Measurements from ENCODE around the gene SYT8. TPM values are rescaled to one million over a fixed set of nuclear protein-coding genes. Genes with fewer than 3 reads are reported as not detected.

The SYT8 gene
- total and polyA plus RNA-seq, 2 of the 8 experiments (the other 6 are each of a cell fraction or from before 2014, with no cell fraction given), result not detected

DNA sequence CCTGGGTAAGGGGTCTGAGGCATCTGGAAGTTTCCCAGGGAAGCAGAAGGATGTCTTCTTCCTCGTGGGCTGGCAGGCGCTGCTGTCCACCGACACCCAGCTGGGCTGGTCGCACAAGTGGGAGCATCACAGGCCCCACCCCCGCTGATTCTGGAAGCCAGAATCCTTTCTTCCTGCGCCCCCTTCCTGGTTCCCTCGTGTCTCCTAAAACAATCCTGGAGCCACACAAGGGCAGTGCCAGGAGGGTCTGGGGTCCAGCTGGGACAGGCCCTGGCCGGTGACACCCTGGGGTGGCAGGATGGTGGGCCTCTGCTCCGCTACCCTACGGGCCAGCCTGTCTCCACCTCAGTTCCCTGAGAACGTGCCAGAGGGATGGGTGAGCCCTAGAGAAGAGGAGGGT is 22.3 kb downstream of the SYT8 start:
- 0 out of 7 replicates have a peak, but pooled peaks cover 0 to 3% (median 0%) of the 10 kb centered on the region in 4 experiments for H3K4me1 ChIP-seq (replicated peaks in 1 of 4; ENCODE audit: control insufficient read depth in 3 of 4, insufficient read depth in 4 of 4, low read length in 3 of 4)
- H3K9me3 ChIP-seq (ENCODE audit: insufficient read depth in 2 of 2, low read depth in 1 of 2, low read length in 1 of 2), result no peaks in the 10 kb centered on the region
- no peak overlapping the region for H4K8ac ChIP-seq (ENCODE audit: extremely low read depth, insufficient read depth, low read length)
- no peak overlapping the region for H3K56ac ChIP-seq (replicated peaks; ENCODE audit: insufficient read length, low read depth, low read length)
- H3K79me1 ChIP-seq (ENCODE audit: low read depth, low read length), result no peaks in the 10 kb centered on the region
- POLR2A ChIA-PET (ENCODE audit: partially characterized antibody), result interaction anchor here (1.0 to 1.1 kb wide), 2 partner anchors 21 to 293 kb away, joined by 3 to 4 read pairs; no protein-coding TSS in a partner anchor
- no peak overlapping the region for H2BK15ac ChIP-seq (ENCODE audit: low read length)
- H2AK5ac ChIP-seq (ENCODE audit: low read depth, low read length), result no peak overlapping the region
- 89% methylated on average over 10 of the region's 11 CpGs; no CpG with 5 or more reads in 1 of the 2 experiments for WGBS, 2 experiments (ENCODE audit: extremely low coverage in 1 of 2, insufficient coverage in 1 of 2, insufficient read length in 1 of 2, insufficient replicate concordance in 2 of 2, low coverage in 1 of 2, low lambda C conversion rate in 2 of 2, missing lambda C conversion rate in 1 of 2)
- no peak overlapping the region for H3K9ac ChIP-seq (replicated peaks in 1 of 4; ENCODE audit: extremely low read depth in 1 of 4, low read depth in 3 of 4, low read length in 3 of 4)
- no peaks in the 10 kb centered on the region for H3K79me2 ChIP-seq (ENCODE audit: control insufficient read depth in 1 of 2, insufficient read depth in 2 of 2, low read length in 2 of 2)
- H3K27ac ChIP-seq (ENCODE audit: low read depth, low read length), result no peak overlapping the region
- H3K18ac ChIP-seq (ENCODE audit: extremely low read depth, low read length), result no peak overlapping the region; the same call in 1 of the 2 replicates
- H4K20me1 ChIP-seq (replicated peaks in 1 of 2; ENCODE audit: control insufficient read depth in 1 of 2, insufficient read depth in 2 of 2, low read length in 2 of 2), result peaks cover 0 to 2% of the 10 kb centered on the region in 2 experiments
- no peaks in the 10 kb centered on the region; a peak in 1 of 7 replicates for H3K27me3 ChIP-seq (replicated peaks in 1 of 4; ENCODE audit: control insufficient read depth in 3 of 4, extremely low read depth in 1 of 4, insufficient read depth in 3 of 4, low read length in 3 of 4)
- no peak overlapping the region for H2BK12ac ChIP-seq (ENCODE audit: low read depth, low read length)
- H3K4ac ChIP-seq (replicated peaks; ENCODE audit: insufficient read length, low read depth, low read length), result no peak overlapping the region
- H4K5ac ChIP-seq (ENCODE audit: insufficient read length, low read depth, low read length), result no peak overlapping the region
- no peak overlapping the region for H3K23ac ChIP-seq (ENCODE audit: insufficient read length)
- DNase-seq (ENCODE audit: low read depth in 1 of 2, low spot score in 2 of 2), result no peak
- H2BK120ac ChIP-seq (replicated peaks; ENCODE audit: low read depth, low read length), result no peak overlapping the region
- no peaks in the 10 kb centered on the region for H3K36me3 ChIP-seq (ENCODE audit: control insufficient read depth in 2 of 4, insufficient read depth in 4 of 4, low read length in 3 of 4)
- FAIRE-seq, result no peak
- no peak overlapping the region for H3K14ac ChIP-seq (ENCODE audit: insufficient read length)
- no peak overlapping the region for H4K91ac ChIP-seq (replicated peaks; ENCODE audit: insufficient read length, low read length)
- CTCF ChIA-PET (ENCODE audit: partially characterized antibody), result interaction anchor here (0.8 to 15.7 kb wide), 8 partner anchors 13 to 448 kb away, joined by 3 to 232 read pairs (median 8); no protein-coding TSS in a partner anchor
- H2BK5ac ChIP-seq (ENCODE audit: low read depth, low read length), result no peak overlapping the region
- no peak overlapping the region for H2BK20ac ChIP-seq (ENCODE audit: low read length)
- no peak overlapping the region for H2AFZ ChIP-seq (ENCODE audit: low read length)
- no peak overlapping the region for H3K4me2 ChIP-seq (ENCODE audit: insufficient read depth in 1 of 2, low read depth in 2 of 2, low read length in 2 of 2)
- peaks cover 11% of the 10 kb centered on the region; the same call in 1 of the 2 replicates for H3K23me2 ChIP-seq (ENCODE audit: low read depth, low read length)
- H3K4me3 ChIP-seq (ENCODE audit: extremely low read depth in 1 of 4, insufficient read depth in 2 of 4, low read depth in 3 of 4, low read length in 4 of 4), result no peak overlapping the region
- no peak for TF ChIP-seq SP4 (IDR thresholded peaks at IDR 0.05; ENCODE audit: low read length)
- TF ChIP-seq TCF12 (IDR thresholded peaks at IDR 0.05; ENCODE audit: low read depth, low read length), result no peak
- no peak for TF ChIP-seq NANOG (IDR thresholded peaks at IDR 0.05; ENCODE audit: insufficient read depth, low read depth, low read length, poor library complexity, severe bottlenecking)
- TF ChIP-seq POLR2AphosphoS5 (IDR thresholded peaks at IDR 0.05; ENCODE audit: low read depth, low read length), result no peak
- TF ChIP-seq GTF2F1 (IDR thresholded peaks at IDR 0.05; ENCODE audit: borderline replicate concordance, low read depth, low read length), result no peak
- TF ChIP-seq POLR2A (IDR thresholded peaks at IDR 0.05; ENCODE audit: control extremely low read depth in 1 of 2, low read depth in 2 of 2, low read length in 2 of 2), result no peak
- TF ChIP-seq EGR1 (IDR thresholded peaks at IDR 0.05; ENCODE audit: borderline replicate concordance, low read depth, low read length), result no peak
- TF ChIP-seq, protein P1, sequence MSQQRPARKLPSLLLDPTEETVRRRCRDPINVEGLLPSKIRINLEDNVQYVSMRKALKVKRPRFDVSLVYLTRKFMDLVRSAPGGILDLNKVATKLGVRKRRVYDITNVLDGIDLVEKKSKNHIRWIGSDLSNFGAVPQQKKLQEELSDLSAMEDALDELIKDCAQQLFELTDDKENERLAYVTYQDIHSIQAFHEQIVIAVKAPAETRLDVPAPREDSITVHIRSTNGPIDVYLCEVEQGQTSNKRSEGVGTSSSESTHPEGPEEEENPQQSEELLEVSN (IDR thresholded peaks at IDR 0.05), result no peak
- no peak for TF ChIP-seq RFX5 (IDR thresholded peaks at IDR 0.05; ENCODE audit: borderline replicate concordance, low read depth, low read length)
- no peak for TF ChIP-seq BACH1 (IDR thresholded peaks at IDR 0.05; ENCODE audit: low read length)
- TF ChIP-seq RXRA (IDR thresholded peaks at IDR 0.05; ENCODE audit: insufficient read depth, low read depth, low read length), result no peak
- no peak for TF ChIP-seq EZH2 (IDR thresholded peaks at IDR 0.05; ENCODE audit: low read depth, low read length, severe bottlenecking)
- no peak for TF ChIP-seq MAFK (IDR thresholded peaks at IDR 0.05; ENCODE audit: low read depth, low read length)
- no peak for TF ChIP-seq TAF7 (optimal IDR thresholded peaks at IDR 0.05; ENCODE audit: borderline replicate concordance, low read depth, low read length)
